Breast epithelium (tissue), 4 donors: ENCODE data around the gene EIF3A. TPM values are rescaled to one million over a fixed set of nuclear protein-coding genes. Genes with fewer than 3 reads are reported as not detected.

ENCODE experiments used
- DNase-seq, 2 donors: peaks; one replicate each; pipeline ENCODE4 v3.0.0-alpha.2; 2019; ENCODE audit warnings: low spot score in 2 of 2
- H3K27ac ChIP-seq, 2 donors: fragments of 200-600 bp; sonication (generic) in 1 of 2; one replicate each; pipeline ENCODE4 v1.5.1; 2016 to 2019; ENCODE audit warnings: mild to moderate bottlenecking in 1 of 2
- H3K27me3 ChIP-seq, 2 donors: fragments of 200-600 bp; sonication (generic) in 1 of 2; one replicate each; pipeline versions ENCODE4 v1.5.1 to v1.6.0; 2017 to 2019; ENCODE audit warnings: control low read depth in 1 of 2, mild to moderate bottlenecking in 1 of 2
- H3K36me3 ChIP-seq: fragments of 200-600 bp; one replicate; pipeline ENCODE4 v1.5.1; 2019
- H3K4me1 ChIP-seq, 2 donors: fragments of 200-600 bp; sonication (generic); one replicate each; pipeline ENCODE4 v1.5.1; 2016 to 2019; ENCODE audit warnings: control low read depth in 1 of 2
- H3K4me3 ChIP-seq, 3 donors: fragments of 200-600 bp; sonication (generic); 1 replicate in 2 of 3; 2 replicates in 1 of 3; pipeline ENCODE4 v1.5.1; 2016 to 2019; ENCODE audit warnings: mild to moderate bottlenecking in 3 of 3, moderate library complexity in 2 of 3
- H3K9me3 ChIP-seq, 2 donors: fragments of 200-600 bp; sonication (generic) in 1 of 2; one replicate each; pipeline ENCODE4 v1.5.1; 2016 to 2019; ENCODE audit warnings: control low read depth in 1 of 2
- POLR2A ChIP-seq: fragments of 450-650 bp; IDR thresholded peaks from one replicate; pipeline ENCODE4 v1.6.1; 2016; ENCODE audit warnings: antibody characterized with exemption, mild to moderate bottlenecking, moderate library complexity
- POLR2AphosphoS5 ChIP-seq, 3 donors: sonication (generic); formaldehyde crosslinking; IDR thresholded peaks; one replicate each; pipeline ENCODE4 v1.6.1; 2017; ENCODE audit warnings: antibody characterized with exemption in 3 of 3
- intact Hi-C: fragments of 100-400 bp; cut with DNase I; formaldehyde crosslinking; loops from one replicate; pipeline ENCODE4 v1.15.1; 2023; ENCODE audit warnings: low total_unique reads
- total RNA-seq, 3 donors: library from RNA; depleted of rRNA; stranded (reverse); fragments of >200 nt; gene quantifications; one replicate each; pipeline ENCODE4 v1.1.0, GENCODE V29; 2016
- TF ChIP-seq, protein P1 (sequence below), 3 donors: fragments of 450-650 bp; IDR thresholded peaks; one replicate each; pipeline ENCODE4 v1.5.1; 2016 to 2017; ENCODE audit warnings: antibody characterized with exemption in 3 of 3, mild to moderate bottlenecking in 3 of 3, moderate library complexity in 3 of 3

The EIF3A gene
- total RNA-seq, 3 donors from 2014 or later = 117 to 166 (median 124) TPM

DNA sequence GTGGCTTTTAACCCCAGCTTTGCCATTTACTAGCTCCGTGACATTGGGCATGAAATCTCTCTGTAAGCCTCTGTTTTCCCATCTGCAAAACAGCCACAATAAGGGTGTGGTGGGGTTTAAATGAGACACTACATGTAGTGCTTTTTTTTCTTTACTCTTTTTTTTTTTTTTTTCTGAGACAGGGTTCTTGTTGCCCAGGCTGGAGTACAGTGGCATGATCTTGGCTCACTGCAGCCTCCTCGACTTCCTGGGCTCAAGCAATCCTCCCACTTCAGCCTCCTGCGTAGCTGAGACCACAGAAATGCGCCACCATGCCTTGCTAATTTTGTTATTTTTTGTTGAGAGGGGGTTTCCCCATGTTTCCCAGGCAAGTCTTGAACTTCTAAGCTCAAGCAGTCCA lies 15.0 kb upstream of the EIF3A start:
- no peaks in the 10 kb centered on the region for H3K4me1 ChIP-seq
- no peaks in the 10 kb centered on the region for H3K36me3 ChIP-seq
- intact Hi-C loops = no loop called here
- TF ChIP-seq POLR2AphosphoS5 (IDR thresholded peaks at IDR 0.05) (no peak), POLR2A (no peak)
- TF ChIP-seq, protein P1, sequence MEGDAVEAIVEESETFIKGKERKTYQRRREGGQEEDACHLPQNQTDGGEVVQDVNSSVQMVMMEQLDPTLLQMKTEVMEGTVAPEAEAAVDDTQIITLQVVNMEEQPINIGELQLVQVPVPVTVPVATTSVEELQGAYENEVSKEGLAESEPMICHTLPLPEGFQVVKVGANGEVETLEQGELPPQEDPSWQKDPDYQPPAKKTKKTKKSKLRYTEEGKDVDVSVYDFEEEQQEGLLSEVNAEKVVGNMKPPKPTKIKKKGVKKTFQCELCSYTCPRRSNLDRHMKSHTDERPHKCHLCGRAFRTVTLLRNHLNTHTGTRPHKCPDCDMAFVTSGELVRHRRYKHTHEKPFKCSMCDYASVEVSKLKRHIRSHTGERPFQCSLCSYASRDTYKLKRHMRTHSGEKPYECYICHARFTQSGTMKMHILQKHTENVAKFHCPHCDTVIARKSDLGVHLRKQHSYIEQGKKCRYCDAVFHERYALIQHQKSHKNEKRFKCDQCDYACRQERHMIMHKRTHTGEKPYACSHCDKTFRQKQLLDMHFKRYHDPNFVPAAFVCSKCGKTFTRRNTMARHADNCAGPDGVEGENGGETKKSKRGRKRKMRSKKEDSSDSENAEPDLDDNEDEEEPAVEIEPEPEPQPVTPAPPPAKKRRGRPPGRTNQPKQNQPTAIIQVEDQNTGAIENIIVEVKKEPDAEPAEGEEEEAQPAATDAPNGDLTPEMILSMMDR (IDR thresholded peaks at IDR 0.05) = no peak
- no peak overlapping the region for H3K4me3 ChIP-seq
- no peak for DNase-seq
- no peaks in the 10 kb centered on the region for H3K27me3 ChIP-seq
- H3K9me3 ChIP-seq = no peaks in the 10 kb centered on the region
- no peak overlapping the region for H3K27ac ChIP-seq

DNA sequence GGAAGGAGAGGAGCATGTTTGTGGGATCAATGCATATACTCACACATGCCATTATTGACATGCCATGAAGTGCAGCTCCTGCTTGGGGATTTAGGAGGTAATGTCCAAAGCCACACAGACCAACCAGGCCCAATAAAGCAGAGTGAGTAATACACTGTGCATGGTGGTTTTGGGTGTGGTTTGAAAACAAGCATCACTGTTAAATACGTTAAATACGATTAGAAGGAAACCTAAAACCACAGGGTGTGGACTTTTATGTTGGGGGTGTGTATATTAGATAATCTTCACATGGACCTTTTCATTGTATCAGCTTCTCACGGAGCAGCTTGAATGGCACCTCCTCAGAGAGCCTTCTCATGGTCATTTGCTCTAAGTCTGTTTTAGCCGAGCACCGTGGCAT lies 10.4 kb upstream of the EIF3A start:
- no peak for DNase-seq
- intact Hi-C loops = no loop called here
- TF ChIP-seq, protein P1 (IDR thresholded peaks at IDR 0.05) = no peak

DNA sequence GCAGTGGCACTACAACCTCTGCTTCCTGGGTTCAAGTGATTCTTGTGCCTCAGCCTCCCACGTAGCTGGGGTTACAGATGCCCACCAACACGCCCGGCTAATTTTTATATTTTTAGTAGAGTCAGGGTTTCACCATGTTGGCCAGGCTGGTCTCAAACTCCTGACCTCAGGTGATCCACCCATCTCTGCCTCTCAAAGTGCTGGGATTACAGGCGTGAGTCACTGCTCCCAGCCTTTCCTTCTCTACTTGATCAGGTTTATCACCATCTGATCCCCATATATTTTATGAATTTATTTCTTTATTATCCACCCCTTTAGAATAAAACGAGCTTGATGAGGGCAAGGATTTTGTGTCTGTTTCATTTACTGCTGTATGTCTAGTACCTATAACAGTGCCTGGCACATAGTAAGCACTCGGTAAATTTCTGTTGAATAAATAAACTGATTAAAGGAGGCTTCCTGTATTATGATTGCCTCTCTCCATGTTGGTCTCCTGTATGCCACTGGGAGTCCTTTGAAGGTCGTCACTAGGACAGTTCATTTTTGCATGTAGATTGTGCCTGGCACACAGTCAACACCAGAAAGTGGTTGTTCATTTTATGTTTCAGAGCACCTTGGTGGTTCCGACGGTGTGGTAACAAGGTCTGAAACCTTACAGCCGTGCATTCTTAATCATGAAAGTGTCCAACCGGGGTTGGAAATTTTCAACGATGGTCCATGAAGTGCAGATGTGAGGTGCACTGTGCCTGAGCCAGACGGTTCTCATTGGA lies 9.6 kb upstream of the EIF3A start:
- intact Hi-C loops = no loop called here
- Histone ChIP-seq H3K27ac (no peak overlapping the region), H3K27me3 (no peaks in the 10 kb centered on the region), H3K9me3 (no peaks in the 10 kb centered on the region), H3K4me3 (no peak overlapping the region), H3K4me1 (no peaks in the 10 kb centered on the region), H3K36me3 (no peaks in the 10 kb centered on the region)
- no peak for TF ChIP-seq POLR2AphosphoS5 (IDR thresholded peaks at IDR 0.05)
- no peak for TF ChIP-seq POLR2A
- TF ChIP-seq, protein P1 (IDR thresholded peaks at IDR 0.05) = no peak
- no peak for DNase-seq

More for the DNA sequence above, 10.4 kb upstream of the EIF3A start:
- no peaks in the 10 kb centered on the region for H3K4me1 ChIP-seq
- no peak overlapping the region for H3K27ac ChIP-seq
- no peaks in the 10 kb centered on the region for H3K36me3 ChIP-seq
- H3K4me3 ChIP-seq = no peak overlapping the region
- no peaks in the 10 kb centered on the region for H3K27me3 ChIP-seq
- H3K9me3 ChIP-seq = no peaks in the 10 kb centered on the region

DNA sequence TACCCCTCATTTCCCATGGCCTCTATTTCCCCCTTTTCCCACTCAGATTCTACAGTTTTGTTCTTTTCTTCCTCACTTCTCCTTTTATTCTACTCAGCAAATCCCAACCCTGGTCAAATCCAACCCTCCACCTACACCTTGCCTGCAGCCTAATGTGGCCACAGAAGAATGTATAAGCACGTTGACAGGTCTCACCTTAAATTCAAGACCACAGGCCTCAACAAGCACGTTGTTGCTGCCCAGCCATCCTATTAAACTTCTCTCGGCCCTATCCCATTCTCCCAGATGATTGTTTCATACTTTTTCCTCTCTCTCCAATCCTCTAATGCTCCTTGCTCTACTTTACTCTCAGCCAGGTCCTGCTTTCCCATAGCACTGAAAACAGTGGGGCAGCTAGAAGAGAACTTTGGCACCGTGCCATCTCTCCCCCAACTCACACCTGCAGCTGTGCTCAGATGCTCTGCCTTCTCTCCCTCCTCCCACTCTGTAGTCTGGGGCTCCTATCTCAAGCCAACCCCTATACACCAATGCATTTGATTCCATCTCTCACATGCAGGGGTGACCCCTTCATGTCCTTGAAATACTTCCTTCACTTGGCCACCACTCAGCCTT lies 6.8 kb upstream of the EIF3A start:
- H3K9me3 ChIP-seq = no peaks in the 10 kb centered on the region
- DNase-seq = no peak
- H3K27ac ChIP-seq = no peak overlapping the region
- intact Hi-C loops = no loop called here
- no peaks in the 10 kb centered on the region for H3K4me1 ChIP-seq
- H3K36me3 ChIP-seq = no peaks in the 10 kb centered on the region
- H3K27me3 ChIP-seq = no peaks in the 10 kb centered on the region
- no peak overlapping the region for H3K4me3 ChIP-seq
- TF ChIP-seq, protein P1 (IDR thresholded peaks at IDR 0.05) = no peak
- no peak for TF ChIP-seq POLR2AphosphoS5 (IDR thresholded peaks at IDR 0.05)
- no peak for TF ChIP-seq POLR2A

DNA sequence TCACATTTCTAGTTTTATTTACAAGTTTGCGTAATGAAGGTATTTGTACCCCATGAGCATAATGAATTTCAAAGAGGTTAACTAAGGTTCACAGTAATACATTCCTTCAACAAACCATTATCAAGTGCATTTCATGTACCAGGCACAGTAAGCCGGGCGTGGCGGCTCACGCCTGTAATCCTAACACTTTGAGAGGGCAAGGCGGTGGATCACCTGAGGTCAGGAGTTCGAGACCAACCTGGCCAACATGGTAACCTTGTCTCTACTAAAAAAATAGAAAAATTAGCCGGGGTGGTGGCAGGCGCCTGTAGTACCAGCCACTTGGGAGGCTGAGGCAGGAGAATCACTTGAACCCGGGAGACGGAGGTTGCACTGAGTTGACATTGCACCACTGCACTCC lies 4.3 kb upstream of the EIF3A start:
- no peaks in the 10 kb centered on the region for H3K36me3 ChIP-seq
- no peaks in the 10 kb centered on the region for H3K4me1 ChIP-seq
- DNase-seq = no peak
- intact Hi-C loops = no loop called here
- no peaks in the 10 kb centered on the region for H3K27me3 ChIP-seq
- no peak for TF ChIP-seq POLR2A
- TF ChIP-seq, protein P1 (IDR thresholded peaks at IDR 0.05) = no peak
- TF ChIP-seq POLR2AphosphoS5 (IDR thresholded peaks at IDR 0.05) = no peak
- H3K4me3 ChIP-seq = no peak overlapping the region
- no peaks in the 10 kb centered on the region for H3K9me3 ChIP-seq
- H3K27ac ChIP-seq = no peak overlapping the region
